ENCODE measurements around the gene MINDY2. TPM values are rescaled to one million over a fixed set of nuclear protein-coding genes. Genes with fewer than 3 reads are reported as not detected.

Gene MINDY2
- total and polyA plus RNA-seq, 10 of the 15 experiments (the other 5 are each of a cell fraction or from before 2014, with no cell fraction given) = 0.73 to 9.4 (median 3.3) TPM

DNA sequence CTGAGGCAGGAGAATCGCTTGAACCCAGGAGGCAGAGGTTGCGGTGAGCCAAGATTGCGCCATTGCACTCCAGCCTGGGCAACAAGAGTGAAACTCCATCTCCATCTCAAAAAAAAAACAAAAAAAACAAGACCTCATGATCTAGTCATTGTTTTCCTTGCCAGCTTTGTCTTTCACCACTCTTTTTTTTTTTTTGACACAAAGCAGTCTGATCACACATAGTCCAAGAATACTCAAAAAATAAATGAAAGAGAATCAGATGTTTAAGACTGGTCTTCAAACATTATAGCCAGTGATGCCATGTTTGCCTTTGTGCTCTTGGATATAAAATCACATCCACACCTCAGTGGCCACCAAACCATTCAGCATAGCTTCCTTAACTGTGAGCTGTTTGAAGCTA lies 15.8 kb upstream of the MINDY2 start:
- RAD21 ChIA-PET (ENCODE audit: unreplicated experiment) = interaction anchor here (0.8 to 1.1 kb wide), 4 partner anchors 10 to 527 kb away, joined by 3 to 4 read pairs (median 4); partner anchors contain the start of gene MINDY2
- Histone ChIP-seq H3K27me3 (replicated peaks in 1 of 2; ENCODE audit: control insufficient read depth in 2 of 2, insufficient read depth in 2 of 2, low read length in 1 of 2) (no peaks in the 10 kb centered on the region), H2AFZ (ENCODE audit: control insufficient read depth, low read depth, low read length) (no peak overlapping the region), H3K79me2 (ENCODE audit: control insufficient read depth, insufficient read depth, low read length) (no peaks in the 10 kb centered on the region), H4K20me1 (ENCODE audit: control insufficient read depth, insufficient read depth) (no peaks in the 10 kb centered on the region), H3K9me3 (replicated peaks; ENCODE audit: control insufficient read depth, insufficient read depth, low read length) (no peaks in the 10 kb centered on the region), H3K4me1 (ENCODE audit: control insufficient read depth, insufficient read depth, low read length) (no peaks in the 10 kb centered on the region), H3K27ac (ENCODE audit: control insufficient read depth, insufficient read depth) (no peak overlapping the region), H3K4me3 (no peak overlapping the region), H3K36me3 (ENCODE audit: control insufficient read depth in 2 of 2, insufficient read depth in 2 of 2, low read length in 1 of 2) (no peaks in the 10 kb centered on the region), H3K9ac (ENCODE audit: control insufficient read depth, insufficient read depth, low read length) (no peak overlapping the region), H3K4me2 (ENCODE audit: control insufficient read depth, insufficient read depth) (no peak overlapping the region)
- POLR2A ChIA-PET = interaction anchor here (0.7 kb wide), 1 partner anchor 19 kb away, joined by 3 read pairs; no protein-coding TSS in a partner anchor
- no peak for DNase-seq (ENCODE audit: low read depth, low spot score)
- in situ Hi-C loops (cut with MboI) = loop anchor here (5.0 kb wide), 1 partner anchor 488 kb away; no protein-coding TSS in a partner anchor
- intact Hi-C loops (cut with micrococcal nuclease; ENCODE audit: unreplicated experiment) = loop anchor here (10.0 kb wide), 1 partner anchor 481 kb away; no protein-coding TSS in a partner anchor
- SMC1A ChIA-PET (ENCODE audit: uncharacterized antibody, unreplicated experiment) = interaction anchor here (0.7 to 1.8 kb wide), 3 partner anchors 15 to 398 kb away, joined by 3 to 5 read pairs (median 3); partner anchors contain the start of gene MINDY2
- no TSS peak for BruUV-seq (replicated peaks)
- ATAC-seq = no peak
- WGBS (ENCODE audit: insufficient coverage, insufficient replicate concordance, low lambda C conversion rate, missing lambda C conversion rate) = 97% methylated on average over 3 of the region's 3 CpGs
- CTCF ChIA-PET = interaction anchor here (0.7 to 1.3 kb wide), 4 partner anchors 11 to 528 kb away, joined by 3 to 4 read pairs (median 3); partner anchors contain the start of gene MINDY2
- no peak for FAIRE-seq
- TF ChIP-seq RAD21 (IDR thresholded peaks at IDR 0.05; ENCODE audit: insufficient read depth, low read depth, low read length) (no peak), TCF3 (IDR thresholded peaks at IDR 0.05; ENCODE audit: borderline replicate concordance, insufficient read depth, low read depth, low read length) (no peak), BMI1 (IDR thresholded peaks at IDR 0.05; ENCODE audit: borderline replicate concordance) (no peak), WRNIP1 (IDR thresholded peaks at IDR 0.05; ENCODE audit: borderline replicate concordance, low read depth, low read length) (no peak), IKZF2 (IDR thresholded peaks at IDR 0.05) (no peak), NFYB (IDR thresholded peaks at IDR 0.05; ENCODE audit: insufficient read depth, low read depth, low read length) (no peak), SUZ12 (IDR thresholded peaks at IDR 0.05; ENCODE audit: unreplicated experiment) (no peak), GABPA (IDR thresholded peaks at IDR 0.05; ENCODE audit: low read depth) (no peak), RAD51 (IDR thresholded peaks at IDR 0.05) (no peak), ESRRA (IDR thresholded peaks at IDR 0.05; ENCODE audit: low read length) (no peak), BCL11A (IDR thresholded peaks at IDR 0.05; ENCODE audit: low read depth, low read length) (no peak)
- TF ChIP-seq, protein P1, sequence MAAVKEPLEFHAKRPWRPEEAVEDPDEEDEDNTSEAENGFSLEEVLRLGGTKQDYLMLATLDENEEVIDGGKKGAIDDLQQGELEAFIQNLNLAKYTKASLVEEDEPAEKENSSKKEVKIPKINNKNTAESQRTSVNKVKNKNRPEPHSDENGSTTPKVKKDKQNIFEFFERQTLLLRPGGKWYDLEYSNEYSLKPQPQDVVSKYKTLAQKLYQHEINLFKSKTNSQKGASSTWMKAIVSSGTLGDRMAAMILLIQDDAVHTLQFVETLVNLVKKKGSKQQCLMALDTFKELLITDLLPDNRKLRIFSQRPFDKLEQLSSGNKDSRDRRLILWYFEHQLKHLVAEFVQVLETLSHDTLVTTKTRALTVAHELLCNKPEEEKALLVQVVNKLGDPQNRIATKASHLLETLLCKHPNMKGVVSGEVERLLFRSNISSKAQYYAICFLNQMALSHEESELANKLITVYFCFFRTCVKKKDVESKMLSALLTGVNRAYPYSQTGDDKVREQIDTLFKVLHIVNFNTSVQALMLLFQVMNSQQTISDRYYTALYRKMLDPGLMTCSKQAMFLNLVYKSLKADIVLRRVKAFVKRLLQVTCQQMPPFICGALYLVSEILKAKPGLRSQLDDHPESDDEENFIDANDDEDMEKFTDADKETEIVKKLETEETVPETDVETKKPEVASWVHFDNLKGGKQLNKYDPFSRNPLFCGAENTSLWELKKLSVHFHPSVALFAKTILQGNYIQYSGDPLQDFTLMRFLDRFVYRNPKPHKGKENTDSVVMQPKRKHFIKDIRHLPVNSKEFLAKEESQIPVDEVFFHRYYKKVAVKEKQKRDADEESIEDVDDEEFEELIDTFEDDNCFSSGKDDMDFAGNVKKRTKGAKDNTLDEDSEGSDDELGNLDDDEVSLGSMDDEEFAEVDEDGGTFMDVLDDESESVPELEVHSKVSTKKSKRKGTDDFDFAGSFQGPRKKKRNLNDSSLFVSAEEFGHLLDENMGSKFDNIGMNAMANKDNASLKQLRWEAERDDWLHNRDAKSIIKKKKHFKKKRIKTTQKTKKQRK (IDR thresholded peaks at IDR 0.05; ENCODE audit: low read depth, low read length) = no peak
- TF ChIP-seq, protein P2, sequence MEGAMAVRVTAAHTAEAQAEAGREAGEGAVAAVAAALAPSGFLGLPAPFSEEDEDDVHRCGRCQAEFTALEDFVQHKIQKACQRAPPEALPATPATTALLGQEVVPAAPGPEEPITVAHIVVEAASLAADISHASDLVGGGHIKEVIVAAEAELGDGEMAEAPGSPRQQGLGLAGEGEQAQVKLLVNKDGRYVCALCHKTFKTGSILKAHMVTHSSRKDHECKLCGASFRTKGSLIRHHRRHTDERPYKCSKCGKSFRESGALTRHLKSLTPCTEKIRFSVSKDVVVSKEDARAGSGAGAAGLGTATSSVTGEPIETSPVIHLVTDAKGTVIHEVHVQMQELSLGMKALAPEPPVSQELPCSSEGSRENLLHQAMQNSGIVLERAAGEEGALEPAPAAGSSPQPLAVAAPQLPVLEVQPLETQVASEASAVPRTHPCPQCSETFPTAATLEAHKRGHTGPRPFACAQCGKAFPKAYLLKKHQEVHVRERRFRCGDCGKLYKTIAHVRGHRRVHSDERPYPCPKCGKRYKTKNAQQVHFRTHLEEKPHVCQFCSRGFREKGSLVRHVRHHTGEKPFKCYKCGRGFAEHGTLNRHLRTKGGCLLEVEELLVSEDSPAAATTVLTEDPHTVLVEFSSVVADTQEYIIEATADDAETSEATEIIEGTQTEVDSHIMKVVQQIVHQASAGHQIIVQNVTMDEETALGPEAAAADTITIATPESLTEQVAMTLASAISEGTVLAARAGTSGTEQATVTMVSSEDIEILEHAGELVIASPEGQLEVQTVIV (IDR thresholded peaks at IDR 0.05; ENCODE audit: borderline replicate concordance, partially characterized antibody) = no peak
- TF ChIP-seq, protein P3, sequence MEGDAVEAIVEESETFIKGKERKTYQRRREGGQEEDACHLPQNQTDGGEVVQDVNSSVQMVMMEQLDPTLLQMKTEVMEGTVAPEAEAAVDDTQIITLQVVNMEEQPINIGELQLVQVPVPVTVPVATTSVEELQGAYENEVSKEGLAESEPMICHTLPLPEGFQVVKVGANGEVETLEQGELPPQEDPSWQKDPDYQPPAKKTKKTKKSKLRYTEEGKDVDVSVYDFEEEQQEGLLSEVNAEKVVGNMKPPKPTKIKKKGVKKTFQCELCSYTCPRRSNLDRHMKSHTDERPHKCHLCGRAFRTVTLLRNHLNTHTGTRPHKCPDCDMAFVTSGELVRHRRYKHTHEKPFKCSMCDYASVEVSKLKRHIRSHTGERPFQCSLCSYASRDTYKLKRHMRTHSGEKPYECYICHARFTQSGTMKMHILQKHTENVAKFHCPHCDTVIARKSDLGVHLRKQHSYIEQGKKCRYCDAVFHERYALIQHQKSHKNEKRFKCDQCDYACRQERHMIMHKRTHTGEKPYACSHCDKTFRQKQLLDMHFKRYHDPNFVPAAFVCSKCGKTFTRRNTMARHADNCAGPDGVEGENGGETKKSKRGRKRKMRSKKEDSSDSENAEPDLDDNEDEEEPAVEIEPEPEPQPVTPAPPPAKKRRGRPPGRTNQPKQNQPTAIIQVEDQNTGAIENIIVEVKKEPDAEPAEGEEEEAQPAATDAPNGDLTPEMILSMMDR (IDR thresholded peaks at IDR 0.05 in 2 of 3, conservative IDR thresholded peaks at IDR 0.05 in 1 of 3; ENCODE audit: control insufficient read depth in 2 of 3, extremely low read depth in 1 of 3, insufficient read depth in 1 of 3, low read depth in 3 of 3, low read length in 3 of 3) = no peak
- TF ChIP-seq, protein P4, sequence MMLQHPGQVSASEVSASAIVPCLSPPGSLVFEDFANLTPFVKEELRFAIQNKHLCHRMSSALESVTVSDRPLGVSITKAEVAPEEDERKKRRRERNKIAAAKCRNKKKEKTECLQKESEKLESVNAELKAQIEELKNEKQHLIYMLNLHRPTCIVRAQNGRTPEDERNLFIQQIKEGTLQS (IDR thresholded peaks at IDR 0.05; ENCODE audit: borderline replicate concordance, extremely low read depth, low read depth, low read length) = no peak

Data from GM12878 (cell line).